HepG2 (cell line): ENCODE results near the gene TADA1. TPM values are rescaled to one million over a fixed set of nuclear protein-coding genes. Genes with fewer than 3 reads are reported as not detected.

Source experiments
- BHLHE40 ChIP-seq: IDR thresholded peaks from 2 replicates; pipeline ENCODE4 v1.6.1; 2011; ENCODE audit warnings: low read length, improper control_type of control experiment
- DMAP1 ChIP-seq: IDR thresholded peaks from 2 replicates; pipeline ENCODE4 v1.6.1; 2016
- GATAD1 ChIP-seq: IDR thresholded peaks from 2 replicates; pipeline ENCODE4 v1.6.1; 2016; ENCODE audit warnings: missing genetic modification reagents, missing compliant biosample characterization
- GMEB1 ChIP-seq: sonication (generic); formaldehyde crosslinking; IDR thresholded peaks from 2 replicates; pipeline ENCODE4 v1.5.1; 2020; ENCODE audit warnings: missing genetic modification reagents, mild to moderate bottlenecking, borderline replicate concordance
- HNF4A ChIP-seq: sonication (generic); formaldehyde crosslinking; IDR thresholded peaks from 2 replicates; pipeline ENCODE4 v1.4.0; 2020; ENCODE audit warnings: missing genetic modification reagents
- LCORL ChIP-seq, 2 experiments: fragments of 450-650 bp in 1 of 2; sonication (generic) in 1 of 2; formaldehyde crosslinking in 1 of 2; IDR thresholded peaks; 2 replicates each; pipeline versions ENCODE4 v1.5.0 to v1.6.1; 2017 to 2020; ENCODE audit warnings: antibody characterized with exemption in 1 of 2, missing genetic modification reagents in 1 of 2
- MIER3 ChIP-seq: IDR thresholded peaks from 2 replicates; pipeline ENCODE4 v1.6.1; 2016; ENCODE audit warnings: missing compliant biosample characterization, borderline replicate concordance
- NR0B2 ChIP-seq: sonication (generic); formaldehyde crosslinking; IDR thresholded peaks from 2 replicates; pipeline ENCODE4 v1.4.0; 2020; ENCODE audit warnings: mild to moderate bottlenecking, missing genetic modification reagents
- NR2C2 ChIP-seq: sonication (generic); formaldehyde crosslinking; IDR thresholded peaks from 2 replicates; pipeline ENCODE4 v1.4.0; 2020; ENCODE audit warnings: missing genetic modification reagents, mild to moderate bottlenecking, moderate library complexity, borderline replicate concordance
- PAF1 ChIP-seq: IDR thresholded peaks from 2 replicates; pipeline ENCODE4 v1.6.1; 2016; ENCODE audit warnings: missing genetic modification reagents, missing compliant biosample characterization
- PITX1 ChIP-seq: sonication (generic); formaldehyde crosslinking; IDR thresholded peaks from 2 replicates; pipeline ENCODE4 v1.5.1; 2020; ENCODE audit warnings: mild to moderate bottlenecking, missing genetic modification reagents
- POLR2A ChIP-seq, 2 experiments: IDR thresholded peaks; 2 replicates each; pipeline ENCODE4 v1.6.1; 2011; ENCODE audit warnings: low read depth in 2 of 2, low read length in 2 of 2, mild to moderate bottlenecking in 1 of 2, moderate library complexity in 1 of 2; ENCODE audit not compliant: insufficient read depth in 1 of 2
- RBM22 ChIP-seq: fragments of 200-400 bp; formaldehyde crosslinking; optimal IDR thresholded peaks from 2 replicates; pipeline ENCODE3; 2017; ENCODE audit warnings: mild to moderate bottlenecking, low read length, moderate library complexity
- SP2 ChIP-seq: sonication (generic); formaldehyde crosslinking; IDR thresholded peaks from 2 replicates; pipeline ENCODE4 v1.5.1; 2020; ENCODE audit warnings: mild to moderate bottlenecking, missing genetic modification reagents
- THRA ChIP-seq: sonication (generic); formaldehyde crosslinking; IDR thresholded peaks from 2 replicates; pipeline ENCODE4 v1.4.0; 2020; ENCODE audit warnings: missing genetic modification reagents, borderline replicate concordance
- ZNF292 ChIP-seq: sonication (generic); formaldehyde crosslinking; IDR thresholded peaks from 2 replicates; pipeline ENCODE4 v1.8.1; 2022; ENCODE audit warnings: mild to moderate bottlenecking, low read depth, missing genetic modification reagents, borderline replicate concordance
- ZNF503 ChIP-seq: sonication (generic); formaldehyde crosslinking; IDR thresholded peaks from 2 replicates; pipeline ENCODE4 v1.4.0; 2020; ENCODE audit warnings: missing genetic modification reagents
- ZNF570 ChIP-seq: sonication (generic); formaldehyde crosslinking; IDR thresholded peaks from 2 replicates; pipeline ENCODE4 v1.4.0; 2020; ENCODE audit warnings: mild to moderate bottlenecking, missing genetic modification reagents, borderline replicate concordance
- ZNF572 ChIP-seq: sonication (generic); formaldehyde crosslinking; IDR thresholded peaks from 2 replicates; pipeline ENCODE4 v1.5.1; 2020; ENCODE audit warnings: mild to moderate bottlenecking, missing genetic modification reagents
- ZNF580 ChIP-seq: IDR thresholded peaks from 2 replicates; pipeline ENCODE4 v1.6.1; 2016; ENCODE audit warnings: low read depth, borderline replicate concordance
- ZNF709 ChIP-seq: sonication (generic); formaldehyde crosslinking; IDR thresholded peaks from 2 replicates; pipeline ENCODE4 v1.5.0; 2020; ENCODE audit warnings: mild to moderate bottlenecking, missing genetic modification reagents
- ZNF761 ChIP-seq: sonication (generic); formaldehyde crosslinking; conservative IDR thresholded peaks from 2 replicates; pipeline ENCODE4 v1.4.0; 2020; ENCODE audit warnings: mild to moderate bottlenecking, missing genetic modification reagents
- ZNF768 ChIP-seq: sonication (generic); formaldehyde crosslinking; IDR thresholded peaks from 2 replicates; pipeline ENCODE4 v1.4.0; 2020; ENCODE audit warnings: missing genetic modification reagents
- ZNF841 ChIP-seq: sonication (generic); formaldehyde crosslinking; IDR thresholded peaks from 2 replicates; pipeline ENCODE4 v1.8.1; 2023; ENCODE audit warnings: missing genetic modification reagents, borderline replicate concordance
- ZSCAN29 ChIP-seq: sonication (generic); formaldehyde crosslinking; conservative IDR thresholded peaks from 2 replicates; pipeline ENCODE4 v1.4.0; 2020; ENCODE audit warnings: mild to moderate bottlenecking, missing genetic modification reagents
- polyA plus RNA-seq, 8 experiments: library from polyadenylated mRNA; depleted of rRNA in 3 of 8; stranded (reverse) in 7 of 8; unstranded in 1 of 8; fragments of >200 nt; fragmentation: Illumina TruSeq in 4 of 8; extraction: Trizol in 4 of 8; gene quantifications; 2 replicates each; pipeline versions ENCODE4 v1.2.1 to v1.2.3, GENCODE V29; 2011 to 2016; ENCODE audit warnings: low read depth in 4 of 8, missing spikeins in 1 of 8, mixed read lengths in 1 of 8; ENCODE audit not compliant: insufficient read depth in 1 of 8
- total RNA-seq, 5 experiments: library from RNA; depleted of rRNA; stranded (reverse); fragments of >200 nt; fragmentation: Illumina TruSeq; extraction: Trizol; gene quantifications; 2 replicates each; pipeline ENCODE4 v1.2.3, GENCODE V29; 2016; ENCODE audit warnings: low read depth in 1 of 5

The TADA1 gene
- total and polyA plus RNA-seq, 2 of the 13 experiments (the other 11 are each of a cell fraction or from before 2014, with no cell fraction given): 28.3 to 29.1 TPM

GRCh38 chr1:166874464-166874863, 1.6 kb downstream of the TADA1 start (continued):
- TF ChIP-seq THRA (peak; percentile 48; the same call in 1 of the 2 replicates), DMAP1 (no peak), NR2C2 (CRISPR knock-in tag) (peak; percentile 25; the same call in 1 of the 2 replicates), GATAD1 (CRISPR knock-in tag) (0 out of 2 replicates have a peak, but pooled peaks have one; percentile 20), MIER3 (peak; percentile 36; the same call in 1 of the 2 replicates), SP2 (CRISPR knock-in tag) (no peak), ZNF841 (CRISPR knock-in tag) (no peak), ZNF572 (no peak), ZSCAN29 (CRISPR knock-in tag) (no peak), PAF1 (no peak), ZNF761 (CRISPR knock-in tag) (no peak), GMEB1 (CRISPR knock-in tag) (no peak), ZNF292 (0 out of 2 replicates have a peak, but pooled peaks have one; percentile 43), POLR2A (IDR thresholded peaks at IDR 0.05; ENCODE audit: insufficient read depth in 1 of 2, low read depth in 2 of 2, low read length in 2 of 2) (peak in 1 of 2 experiments; percentile 38; a peak in 1 of 4 replicates), ZNF570 (CRISPR knock-in tag) (no peak), ZNF503 (CRISPR knock-in tag) (0 out of 2 replicates have a peak, but pooled peaks have one; percentile 51), RBM22 (no peak), ZNF768 (peak; percentile 79), HNF4A (CRISPR knock-in tag) (peak; percentile 97), ZNF580 (CRISPR knock-in tag) (no peak), NR0B2 (no peak), BHLHE40 (no peak), PITX1 (CRISPR knock-in tag) (peak; percentile 96), ZNF709 (CRISPR knock-in tag) (no peak), LCORL (IDR thresholded peaks at IDR 0.05) (no peak), LCORL (CRISPR knock-in tag; IDR thresholded peaks at IDR 0.05) (peak; percentile 63)
